Measurements from ENCODE around the gene TMEM178B. TPM values are rescaled to one million over a fixed set of nuclear protein-coding genes. Genes with fewer than 3 reads are reported as not detected.

TMEM178B gene
- polyA plus RNA-seq, 1 donor from 2014 or later: 40.7 TPM

- Histone ChIP-seq H3F3A (ENCODE audit: insufficient read depth, low read length, poor library complexity, severe bottlenecking) (peaks cover 5% of the 10 kb centered on the region), H3K4me2 (ENCODE audit: low read length) (peak overlapping the region; percentile 100), H4K20me1 (ENCODE audit: insufficient read depth) (peaks cover 47% of the 10 kb centered on the region), H3K36me3 (ENCODE audit: insufficient read depth, low read length) (peaks cover 7% of the 10 kb centered on the region), H3K9ac (ENCODE audit: low read length) (peak overlapping the region; percentile 92), H3K9me2 (ENCODE audit: insufficient read depth, low read length) (no peaks in the 10 kb centered on the region), H3K27ac (ENCODE audit: low read length) (peak overlapping the region; percentile 81), H3K9me3 (ENCODE audit: low read length) (no peaks in the 10 kb centered on the region), H3K4me3 (ENCODE audit: low read length) (peak overlapping the region; percentile 100), H2AFZ (ENCODE audit: low read depth, low read length) (no peak overlapping the region), H3K27me3 (ENCODE audit: insufficient read depth, low read depth, low read length) (no peaks in the 10 kb centered on the region), H3K79me2 (replicated peaks; ENCODE audit: insufficient read depth, low read length) (peaks cover 73% of the 10 kb centered on the region)
- TF ChIP-seq EP300 (conservative IDR thresholded peaks at IDR 0.05; ENCODE audit: poor library complexity, severe bottlenecking) (no peak), TAF1 (IDR thresholded peaks at IDR 0.05; ENCODE audit: low read depth) (no peak), EZH2 (IDR thresholded peaks at IDR 0.05; ENCODE audit: borderline replicate concordance, insufficient read depth, low read length, poor library complexity, severe bottlenecking) (no peak), MXI1 (conservative IDR thresholded peaks at IDR 0.05; ENCODE audit: poor library complexity, severe bottlenecking) (no peak), POLR2AphosphoS5 (IDR thresholded peaks at IDR 0.05) (no peak), REST (IDR thresholded peaks at IDR 0.05; ENCODE audit: borderline replicate concordance) (no peak), SMC3 (conservative IDR thresholded peaks at IDR 0.05; ENCODE audit: poor library complexity) (no peak), CTCF (IDR thresholded peaks at IDR 0.05; ENCODE audit: poor library complexity, severe bottlenecking) (no peak), RAD21 (conservative IDR thresholded peaks at IDR 0.05) (no peak)
These were observed 513 bp downstream of the TMEM178B start for GRCh38 chr7:141074162-141074991.

- Histone ChIP-seq H2AFZ (ENCODE audit: low read depth, low read length) (no peak overlapping the region), H4K20me1 (ENCODE audit: insufficient read depth) (peaks cover 47% of the 10 kb centered on the region), H3K9me3 (ENCODE audit: low read length) (no peaks in the 10 kb centered on the region), H3K27ac (ENCODE audit: low read length) (peak overlapping the region; percentile 81), H3K4me3 (ENCODE audit: low read length) (peak overlapping the region; percentile 100), H3K9ac (ENCODE audit: low read length) (peak overlapping the region; percentile 92), H3K27me3 (ENCODE audit: insufficient read depth, low read depth, low read length) (no peaks in the 10 kb centered on the region), H3K4me2 (ENCODE audit: low read length) (peak overlapping the region; percentile 100), H3K79me2 (replicated peaks; ENCODE audit: insufficient read depth, low read length) (peaks cover 79% of the 10 kb centered on the region), H3K36me3 (ENCODE audit: insufficient read depth, low read length) (peaks cover 7% of the 10 kb centered on the region), H3F3A (ENCODE audit: insufficient read depth, low read length, poor library complexity, severe bottlenecking) (peaks cover 5% of the 10 kb centered on the region), H3K9me2 (ENCODE audit: insufficient read depth, low read length) (no peaks in the 10 kb centered on the region)
- TF ChIP-seq RAD21 (conservative IDR thresholded peaks at IDR 0.05): no peak
- TF ChIP-seq TAF1 (IDR thresholded peaks at IDR 0.05; ENCODE audit: low read depth): no peak
- TF ChIP-seq EP300 (conservative IDR thresholded peaks at IDR 0.05; ENCODE audit: poor library complexity, severe bottlenecking): no peak
- TF ChIP-seq POLR2AphosphoS5 (IDR thresholded peaks at IDR 0.05): no peak
- no peak for TF ChIP-seq EZH2 (IDR thresholded peaks at IDR 0.05; ENCODE audit: borderline replicate concordance, insufficient read depth, low read length, poor library complexity, severe bottlenecking)
- TF ChIP-seq MXI1 (conservative IDR thresholded peaks at IDR 0.05; ENCODE audit: poor library complexity, severe bottlenecking): no peak
- TF ChIP-seq CTCF (IDR thresholded peaks at IDR 0.05; ENCODE audit: poor library complexity, severe bottlenecking): no peak
- TF ChIP-seq REST (IDR thresholded peaks at IDR 0.05; ENCODE audit: borderline replicate concordance): no peak
These were observed 1.1 kb downstream of the TMEM178B start for GRCh38 chr7:141074997-141075396.

Measured in neural cell (in vitro differentiated cells).